GM12892 (cell line): ENCODE results near the gene ARID5B.

Source experiments
- POLR2AphosphoS5 ChIP-seq: IDR thresholded peaks from 2 replicates; pipeline ENCODE4 v1.6.1; 2011; ENCODE audit warnings: low read depth, low read length, control low read depth
- TAF1 ChIP-seq: IDR thresholded peaks from 2 replicates; pipeline ENCODE4 v1.6.1; 2011; ENCODE audit warnings: low read depth, mild to moderate bottlenecking, control low read depth, low read length, borderline replicate concordance

- TF ChIP-seq POLR2AphosphoS5 (no peak), TAF1 (no peak)
These were observed 146.5 kb downstream of the ARID5B start for GRCh38 chr10:62047960-62048383.
